HCT116 (cell line): ENCODE results near the gene CARD10. TPM values are rescaled to one million over a fixed set of nuclear protein-coding genes. Genes with fewer than 3 reads are reported as not detected.

Source experiments
- ATAC-seq: fragments of 200-7000 bp; cut with Tn5 transposase; 2 replicates; pipeline ENCODE4 v1.9.1; 2020; ENCODE audit warnings: mild to moderate bottlenecking, moderate library complexity
- BruUV-seq: library from RNA; stranded (reverse); fragments of 400-500 nt; replicated peaks from 2 replicates; lab custom pipeline; 2021; lab: Mats Ljungman, UMichigan
- CTCF ChIA-PET: fragments of 300-600 bp; sonication (Branson Sonifier 250); formaldehyde crosslinking; loops from one replicate; lab custom pipeline; 2021; ENCODE audit warnings: antibody characterized with exemption; lab: Charles Lee
- POLR2A ChIA-PET: fragments of 300-600, 350-600 bp; sonication (Branson Sonifier 250); formaldehyde crosslinking; loops from one replicate; lab custom pipeline; 2021; ENCODE audit warnings: antibody characterized with exemption; lab: Charles Lee
- RAD21 ChIA-PET, 2 experiments: fragments of 300-600 bp; sonication (Branson Sonifier 250); formaldehyde crosslinking; loops; one replicate each; lab custom pipeline; 2023; ENCODE audit warnings: low total read pairs in 2 of 2; ENCODE audit not compliant: uncharacterized antibody in 2 of 2, unreplicated experiment in 2 of 2, low non-redundant PET in 1 of 2; lab: Charles Lee
- DNase-seq: peaks from one replicate; pipeline ENCODE4 v3.0.0-alpha.2; 2010; ENCODE audit warnings: low read depth, low spot score
- H2AFZ ChIP-seq: fragments of 200-600 bp; shearing (Covaris generic), sonication (generic); 2 replicates; pipeline ENCODE4 v1.6.1; 2017; ENCODE audit warnings: low read depth, mixed run types, mixed read lengths, antibody characterized with exemption, low read length; ENCODE audit not compliant: poor library complexity, severe bottlenecking
- H3K27ac ChIP-seq: 2 replicates; pipeline ENCODE4 v1.5.1; 2012; ENCODE audit warnings: low read depth, low read length
- H3K27me3 ChIP-seq: fragments of 200-600 bp; sonication (generic); 2 replicates; pipeline ENCODE4 v1.6.1; 2016; ENCODE audit warnings: mixed run types, low read length, mixed read lengths; ENCODE audit not compliant: insufficient read depth
- H3K36me3 ChIP-seq, 2 experiments: fragments of 200-500 bp in 1 of 2; fragments of 200-600 bp in 1 of 2; sonication (Bioruptor generic) in 1 of 2; sonication (generic) in 1 of 2; 2 replicates each; pipeline versions ENCODE4 v1.5.1 to v1.6.1; 2014 to 2016; ENCODE audit warnings: low read length in 2 of 2, inconsistent platforms in 1 of 2, mixed read lengths in 1 of 2, mixed run types in 1 of 2; ENCODE audit not compliant: insufficient read depth in 2 of 2, control insufficient read depth in 1 of 2
- H3K4me1 ChIP-seq, 2 experiments: fragments of 200-600 bp in 1 of 2; sonication (generic) in 1 of 2; 2 replicates each; pipeline versions ENCODE4 v1.5.1 to v1.6.1; 2012 to 2017; ENCODE audit warnings: low read length in 2 of 2, inconsistent platforms in 1 of 2, mild to moderate bottlenecking in 1 of 2, mixed read lengths in 1 of 2, mixed run types in 1 of 2, moderate library complexity in 1 of 2; ENCODE audit not compliant: insufficient read depth in 2 of 2, control insufficient read depth in 1 of 2
- H3K4me2 ChIP-seq: fragments of 200-600 bp; sonication (generic); 2 replicates; pipeline ENCODE4 v1.6.1; 2017; ENCODE audit warnings: mixed run types, low read length, mixed read lengths
- H3K4me3 ChIP-seq, 2 experiments: fragments of 200-600 bp in 1 of 2; sonication (generic) in 1 of 2; replicated peaks in 1 of 2; 2 replicates each; pipeline ENCODE4 v1.5.1; 2011 to 2016; ENCODE audit warnings: low read length in 2 of 2, control low read depth in 1 of 2, low read depth in 1 of 2, mild to moderate bottlenecking in 1 of 2, mixed read lengths in 1 of 2, mixed run types in 1 of 2
- H3K79me2 ChIP-seq: fragments of 200-600 bp; sonication (generic); 2 replicates; pipeline ENCODE4 v1.6.1; 2017; ENCODE audit warnings: mild to moderate bottlenecking, mixed run types, low read length, moderate library complexity, mixed read lengths; ENCODE audit not compliant: insufficient read depth
- H3K9ac ChIP-seq: fragments of 200-600 bp; sonication (generic); 2 replicates; pipeline ENCODE4 v1.6.1; 2016; ENCODE audit warnings: low read length, mixed read lengths
- H3K9me2 ChIP-seq: fragments of 200-600 bp; sonication (generic), shearing (Covaris generic); 2 replicates; pipeline ENCODE4 v1.6.1; 2017; ENCODE audit warnings: mixed run types, mild to moderate bottlenecking, moderate library complexity; ENCODE audit not compliant: insufficient read depth
- H3K9me3 ChIP-seq, 2 experiments: fragments of 200-500 bp in 1 of 2; fragments of 200-600 bp in 1 of 2; sonication (Bioruptor generic) in 1 of 2; sonication (generic) in 1 of 2; 2 replicates each; pipeline ENCODE4 v1.6.1; 2014 to 2017; ENCODE audit warnings: low read length in 2 of 2, mixed read lengths in 2 of 2, inconsistent platforms in 1 of 2, low read depth in 1 of 2, mild to moderate bottlenecking in 1 of 2, mixed run types in 1 of 2, moderate library complexity in 1 of 2; ENCODE audit not compliant: control insufficient read depth in 1 of 2, insufficient read depth in 1 of 2
- H4K20me1 ChIP-seq: fragments of 200-600 bp; sonication (generic), shearing (Covaris generic); 2 replicates; pipeline ENCODE4 v1.6.1; 2017; ENCODE audit warnings: mixed run types, mild to moderate bottlenecking, moderate library complexity; ENCODE audit not compliant: insufficient read depth
- CEBPB ChIP-seq: IDR thresholded peaks from 2 replicates; pipeline ENCODE4 v1.6.1; 2012; ENCODE audit warnings: low read depth
- EGR1 ChIP-seq: IDR thresholded peaks from 2 replicates; pipeline ENCODE4 v1.6.1; 2012; ENCODE audit warnings: low read depth
- EZH2phosphoT487 ChIP-seq: fragments of 200-600 bp; IDR thresholded peaks from 2 replicates; pipeline ENCODE4 v1.6.1; 2018; ENCODE audit warnings: antibody characterized with exemption, borderline replicate concordance
- FOSL1 ChIP-seq: IDR thresholded peaks from 2 replicates; pipeline ENCODE4 v1.6.1; 2012; ENCODE audit warnings: low read depth
- SIN3A ChIP-seq: IDR thresholded peaks from 2 replicates; pipeline ENCODE4 v1.6.1; 2012; ENCODE audit warnings: low read depth
- SP1 ChIP-seq: IDR thresholded peaks from 2 replicates; pipeline ENCODE4 v1.6.1; 2012; ENCODE audit warnings: low read depth
- ZFX ChIP-seq: fragments of 450-650 bp; IDR thresholded peaks from 2 replicates; pipeline ENCODE4 v1.6.1; 2017
- ZNF274 ChIP-seq: fragments of 200-500 bp; sonication (Bioruptor generic); IDR thresholded peaks from 2 replicates; pipeline ENCODE4 v1.6.1; 2014; ENCODE audit warnings: mild to moderate bottlenecking, low read depth, low read length, inconsistent platforms
- intact Hi-C: fragments of 100-400 bp; cut with micrococcal nuclease; formaldehyde crosslinking; loops from 2 replicates; pipeline ENCODE4 v1.10.0; 2022
- total RNA-seq: library from RNA; stranded (reverse); gene quantifications from one replicate; pipeline ENCODE4 v1.2.1, GENCODE V29; 2021; ENCODE audit not compliant: unreplicated experiment
- TF ChIP-seq, protein P1 (sequence below): IDR thresholded peaks from 2 replicates; pipeline ENCODE4 v1.6.1; 2012
- TF ChIP-seq, protein P2 (sequence below), 3 experiments: fragments of 200-600 bp in 1 of 3; sonication (generic) in 1 of 3; IDR thresholded peaks in 2 of 3; conservative IDR thresholded peaks in 1 of 3; 2 replicates each; pipeline ENCODE4 v1.5.1; 2012 to 2017; ENCODE audit warnings: low read depth in 2 of 3, low read length in 2 of 3, antibody characterized with exemption in 1 of 3, borderline replicate concordance in 1 of 3, control low read depth in 1 of 3, mild to moderate bottlenecking in 1 of 3, mixed read lengths in 1 of 3, mixed run types in 1 of 3, moderate library complexity in 1 of 3; ENCODE audit not compliant: insufficient read depth in 1 of 3
- TF ChIP-seq, protein P3 (sequence below): IDR thresholded peaks from 2 replicates; pipeline ENCODE4 v1.6.1; 2011; ENCODE audit warnings: mild to moderate bottlenecking, low read length, moderate library complexity; ENCODE audit not compliant: insufficient replicate concordance; ENCODE audit errors: extremely low read depth

Gene CARD10
- total RNA-seq, 1 experiment from 2014 or later = 32.0 TPM

DNA sequence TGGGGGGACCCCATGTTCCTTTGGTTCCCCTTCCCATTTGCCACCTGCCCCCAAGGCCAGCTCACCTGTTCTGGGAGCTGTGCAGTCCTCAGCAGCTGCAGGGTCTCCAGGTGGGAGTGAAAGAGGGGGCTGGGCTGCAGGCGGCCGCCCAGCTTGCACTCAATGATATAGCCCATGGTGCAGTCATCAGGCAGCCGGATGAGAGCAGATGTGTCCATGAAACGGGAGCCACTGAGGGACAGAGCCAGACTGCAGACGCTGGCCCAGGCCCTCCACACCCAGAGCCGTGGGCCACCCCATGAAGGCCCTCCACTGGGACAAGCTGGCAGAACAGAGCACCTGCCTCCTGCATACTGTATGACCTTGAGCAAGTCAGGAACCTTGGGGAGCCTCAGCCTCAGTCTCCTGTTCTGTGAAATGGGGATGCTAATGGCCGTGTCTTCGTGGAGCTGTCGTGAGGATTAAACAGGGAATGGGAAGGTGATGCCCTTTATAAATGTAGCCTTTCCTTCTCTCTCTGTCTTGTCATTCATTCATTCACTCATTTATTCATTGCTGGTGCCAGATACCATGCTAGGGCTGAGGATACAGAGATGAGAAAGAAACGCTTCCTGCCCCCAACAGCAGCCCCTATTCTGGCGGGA is 44.6 kb downstream of the CARD10 start:
- intact Hi-C loops = no loop called here
- Histone ChIP-seq H3K79me2 (no peaks in the 10 kb centered on the region), H3K27me3 (no peaks in the 10 kb centered on the region), H3K9me2 (no peaks in the 10 kb centered on the region), H3K9ac (no peak overlapping the region), H2AFZ (no peak overlapping the region), H3K4me2 (no peak overlapping the region; the same call in 1 of the 2 replicates), H4K20me1 (no peaks in the 10 kb centered on the region), H3K4me1 (peaks cover 7 to 45% of the 10 kb centered on the region in 2 experiments), H3K36me3 (no peaks in the 10 kb centered on the region), H3K27ac (no peak overlapping the region), H3K4me3 (no peak overlapping the region), H3K9me3 (no peaks in the 10 kb centered on the region)
- CTCF ChIA-PET = no interaction called here
- RAD21 ChIA-PET = no interaction called here
- ATAC-seq = no peak
- no TSS peak for BruUV-seq
- no peak for DNase-seq
- TF ChIP-seq SIN3A (no peak), EGR1 (no peak), FOSL1 (no peak), ZNF274 (no peak), EZH2phosphoT487 (no peak), SP1 (no peak), CEBPB (no peak), ZFX (no peak)
- TF ChIP-seq, protein P1, sequence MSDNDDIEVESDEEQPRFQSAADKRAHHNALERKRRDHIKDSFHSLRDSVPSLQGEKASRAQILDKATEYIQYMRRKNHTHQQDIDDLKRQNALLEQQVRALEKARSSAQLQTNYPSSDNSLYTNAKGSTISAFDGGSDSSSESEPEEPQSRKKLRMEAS = no peak
- TF ChIP-seq, protein P2, sequence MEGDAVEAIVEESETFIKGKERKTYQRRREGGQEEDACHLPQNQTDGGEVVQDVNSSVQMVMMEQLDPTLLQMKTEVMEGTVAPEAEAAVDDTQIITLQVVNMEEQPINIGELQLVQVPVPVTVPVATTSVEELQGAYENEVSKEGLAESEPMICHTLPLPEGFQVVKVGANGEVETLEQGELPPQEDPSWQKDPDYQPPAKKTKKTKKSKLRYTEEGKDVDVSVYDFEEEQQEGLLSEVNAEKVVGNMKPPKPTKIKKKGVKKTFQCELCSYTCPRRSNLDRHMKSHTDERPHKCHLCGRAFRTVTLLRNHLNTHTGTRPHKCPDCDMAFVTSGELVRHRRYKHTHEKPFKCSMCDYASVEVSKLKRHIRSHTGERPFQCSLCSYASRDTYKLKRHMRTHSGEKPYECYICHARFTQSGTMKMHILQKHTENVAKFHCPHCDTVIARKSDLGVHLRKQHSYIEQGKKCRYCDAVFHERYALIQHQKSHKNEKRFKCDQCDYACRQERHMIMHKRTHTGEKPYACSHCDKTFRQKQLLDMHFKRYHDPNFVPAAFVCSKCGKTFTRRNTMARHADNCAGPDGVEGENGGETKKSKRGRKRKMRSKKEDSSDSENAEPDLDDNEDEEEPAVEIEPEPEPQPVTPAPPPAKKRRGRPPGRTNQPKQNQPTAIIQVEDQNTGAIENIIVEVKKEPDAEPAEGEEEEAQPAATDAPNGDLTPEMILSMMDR (IDR thresholded peaks at IDR 0.05 in 2 of 3, conservative IDR thresholded peaks at IDR 0.05 in 1 of 3; ENCODE audit: borderline replicate concordance in 1 of 3, insufficient read depth in 1 of 3, low read depth in 2 of 3, low read length in 2 of 3) = no peak
- TF ChIP-seq, protein P3, sequence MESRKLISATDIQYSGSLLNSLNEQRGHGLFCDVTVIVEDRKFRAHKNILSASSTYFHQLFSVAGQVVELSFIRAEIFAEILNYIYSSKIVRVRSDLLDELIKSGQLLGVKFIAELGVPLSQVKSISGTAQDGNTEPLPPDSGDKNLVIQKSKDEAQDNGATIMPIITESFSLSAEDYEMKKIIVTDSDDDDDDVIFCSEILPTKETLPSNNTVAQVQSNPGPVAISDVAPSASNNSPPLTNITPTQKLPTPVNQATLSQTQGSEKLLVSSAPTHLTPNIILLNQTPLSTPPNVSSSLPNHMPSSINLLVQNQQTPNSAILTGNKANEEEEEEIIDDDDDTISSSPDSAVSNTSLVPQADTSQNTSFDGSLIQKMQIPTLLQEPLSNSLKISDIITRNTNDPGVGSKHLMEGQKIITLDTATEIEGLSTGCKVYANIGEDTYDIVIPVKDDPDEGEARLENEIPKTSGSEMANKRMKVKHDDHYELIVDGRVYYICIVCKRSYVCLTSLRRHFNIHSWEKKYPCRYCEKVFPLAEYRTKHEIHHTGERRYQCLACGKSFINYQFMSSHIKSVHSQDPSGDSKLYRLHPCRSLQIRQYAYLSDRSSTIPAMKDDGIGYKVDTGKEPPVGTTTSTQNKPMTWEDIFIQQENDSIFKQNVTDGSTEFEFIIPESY = no peak
- POLR2A ChIA-PET = no interaction called here
